Smooth muscle cell (in vitro differentiated cells): ENCODE results near the gene RHEB. TPM values are rescaled to one million over a fixed set of nuclear protein-coding genes. Genes with fewer than 3 reads are reported as not detected.

Experiments used
- DNase-seq: peaks from one replicate; lab custom pipeline; 2025; ENCODE audit not compliant: unreplicated experiment; lab: John Stamatoyannopoulos, UW
- H2AFZ ChIP-seq: fragments of 200-600 bp; sonication (generic); 2 replicates; pipeline ENCODE4 v1.6.0; 2016; ENCODE audit warnings: antibody characterized with exemption, low read depth, mild to moderate bottlenecking
- H3F3A ChIP-seq: fragments of 200-600 bp; sonication (generic); 2 replicates; pipeline ENCODE4 v1.6.0; 2017; ENCODE audit warnings: antibody characterized with exemption, low read depth
- H3K27ac ChIP-seq: fragments of 200-600 bp; sonication (generic); 2 replicates; pipeline ENCODE4 v1.5.1; 2016; ENCODE audit warnings: low read depth, mild to moderate bottlenecking
- H3K27me3 ChIP-seq: fragments of 200-600 bp; sonication (generic); 2 replicates; pipeline ENCODE4 v1.6.1; 2016; ENCODE audit warnings: low read depth, mild to moderate bottlenecking
- H3K36me3 ChIP-seq: fragments of 200-600 bp; sonication (generic); 2 replicates; pipeline ENCODE4 v1.5.1; 2016; ENCODE audit warnings: low read depth
- H3K4me1 ChIP-seq: fragments of 200-600 bp; sonication (generic); 2 replicates; pipeline ENCODE4 v1.5.1; 2016; ENCODE audit warnings: low read depth
- H3K4me2 ChIP-seq: fragments of 200-600 bp; sonication (generic); 2 replicates; pipeline ENCODE4 v1.6.0; 2016; ENCODE audit warnings: mild to moderate bottlenecking
- H3K4me3 ChIP-seq: fragments of 200-600 bp; sonication (generic); 2 replicates; pipeline ENCODE4 v1.5.1; 2016; ENCODE audit warnings: mild to moderate bottlenecking
- H3K79me2 ChIP-seq: fragments of 200-600 bp; sonication (generic); 2 replicates; pipeline ENCODE4 v1.6.0; 2016; ENCODE audit warnings: low read depth, mild to moderate bottlenecking
- H3K9ac ChIP-seq: fragments of 200-600 bp; sonication (generic); 2 replicates; pipeline ENCODE4 v1.6.0; 2016; ENCODE audit warnings: low read depth
- H3K9me3 ChIP-seq: fragments of 200-600 bp; sonication (generic); replicated peaks from 2 replicates; pipeline ENCODE4 v1.5.1; 2016; ENCODE audit warnings: low read depth
- H4K20me1 ChIP-seq: fragments of 200-600 bp; sonication (generic); 2 replicates; pipeline ENCODE4 v1.6.0; 2016; ENCODE audit warnings: low read depth
- WGBS: methylation state at CpG from one replicate; pipeline ENCODE4 v1.1.7; 2016; ENCODE audit warnings: low lambda C conversion rate; 5-methylcytosine and 5-hydroxymethylcytosine counted together
- polyA plus RNA-seq: library from polyadenylated mRNA; unstranded; fragments of >200 nt; fragmentation: Nextera tagmentation; extraction: Ambion mirVana; gene quantifications from 2 replicates; pipeline ENCODE4 v1.2.1, GENCODE V29; 2016
- total RNA-seq: library from RNA; depleted of rRNA; stranded (reverse); fragments of >200 nt; gene quantifications from 2 replicates; pipeline ENCODE4 v1.2.3, GENCODE V29; 2014
- TF ChIP-seq, protein P1 (sequence below): fragments of 200-600 bp; sonication (generic); IDR thresholded peaks from 2 replicates; pipeline ENCODE4 v1.5.1; 2017; ENCODE audit warnings: borderline replicate concordance, mild to moderate bottlenecking, antibody characterized with exemption; ENCODE audit not compliant: insufficient read depth, poor library complexity, severe bottlenecking

The RHEB gene
- total and polyA plus RNA-seq, 2 experiments from 2014 or later, result 115 to 151 TPM

DNA sequence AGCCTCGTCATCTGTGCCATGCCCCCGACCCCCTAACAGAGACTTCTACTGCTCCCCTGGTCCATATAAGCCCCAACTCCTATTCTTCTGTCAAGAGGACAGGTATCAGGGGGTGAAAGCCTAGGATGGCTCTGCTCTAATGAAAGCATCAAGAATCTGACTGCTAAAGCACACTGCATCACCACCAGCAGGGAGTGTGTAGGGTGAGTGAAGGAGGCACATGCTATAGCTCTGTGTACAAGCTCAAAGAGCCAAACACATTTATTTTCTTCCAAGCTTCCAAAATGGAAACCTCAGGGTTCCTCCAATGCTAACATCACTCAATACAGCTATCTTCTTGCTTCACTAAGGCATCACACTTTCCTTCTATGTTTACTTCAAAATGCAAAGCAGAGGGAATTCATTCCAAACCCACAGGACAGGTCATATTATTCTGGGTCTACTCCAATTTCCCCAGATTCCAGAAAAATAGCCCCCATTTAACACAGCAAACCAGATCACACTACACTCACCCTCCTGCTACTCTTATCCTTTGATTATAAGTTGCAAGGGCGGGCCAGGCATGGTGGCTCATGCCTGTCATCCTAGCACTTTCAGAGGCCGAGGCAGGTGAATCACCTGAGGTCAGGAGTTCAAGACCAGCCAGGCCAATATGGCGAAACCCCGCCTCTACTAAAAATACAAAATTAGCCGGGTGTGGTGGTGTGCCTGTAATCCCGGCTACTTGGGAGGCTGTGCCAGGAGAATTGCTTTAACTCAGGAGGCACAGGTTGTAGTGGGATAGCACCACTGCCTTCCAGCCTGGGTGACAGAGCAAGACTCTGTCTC lies 36.6 kb downstream of the RHEB start:
- Histone ChIP-seq H3K9me3 (no peaks in the 10 kb centered on the region), H4K20me1 (peaks cover 45% of the 10 kb centered on the region), H3K4me1 (peaks cover 4% of the 10 kb centered on the region), H3K27me3 (no peaks in the 10 kb centered on the region), H3K9ac (no peak overlapping the region), H3K4me2 (no peak overlapping the region), H3K27ac (no peak overlapping the region), H3K4me3 (no peak overlapping the region), H2AFZ (no peak overlapping the region), H3K79me2 (peaks cover 39% of the 10 kb centered on the region), H3F3A (peaks cover 6% of the 10 kb centered on the region), H3K36me3 (peaks cover 12% of the 10 kb centered on the region)
- 97% methylated on average over 8 of the region's 8 CpGs for WGBS
- TF ChIP-seq, protein P1, sequence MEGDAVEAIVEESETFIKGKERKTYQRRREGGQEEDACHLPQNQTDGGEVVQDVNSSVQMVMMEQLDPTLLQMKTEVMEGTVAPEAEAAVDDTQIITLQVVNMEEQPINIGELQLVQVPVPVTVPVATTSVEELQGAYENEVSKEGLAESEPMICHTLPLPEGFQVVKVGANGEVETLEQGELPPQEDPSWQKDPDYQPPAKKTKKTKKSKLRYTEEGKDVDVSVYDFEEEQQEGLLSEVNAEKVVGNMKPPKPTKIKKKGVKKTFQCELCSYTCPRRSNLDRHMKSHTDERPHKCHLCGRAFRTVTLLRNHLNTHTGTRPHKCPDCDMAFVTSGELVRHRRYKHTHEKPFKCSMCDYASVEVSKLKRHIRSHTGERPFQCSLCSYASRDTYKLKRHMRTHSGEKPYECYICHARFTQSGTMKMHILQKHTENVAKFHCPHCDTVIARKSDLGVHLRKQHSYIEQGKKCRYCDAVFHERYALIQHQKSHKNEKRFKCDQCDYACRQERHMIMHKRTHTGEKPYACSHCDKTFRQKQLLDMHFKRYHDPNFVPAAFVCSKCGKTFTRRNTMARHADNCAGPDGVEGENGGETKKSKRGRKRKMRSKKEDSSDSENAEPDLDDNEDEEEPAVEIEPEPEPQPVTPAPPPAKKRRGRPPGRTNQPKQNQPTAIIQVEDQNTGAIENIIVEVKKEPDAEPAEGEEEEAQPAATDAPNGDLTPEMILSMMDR, result no peak
- no peak for DNase-seq

- Histone ChIP-seq H3K36me3 (peaks cover 16% of the 10 kb centered on the region), H3K4me2 (no peak overlapping the region), H3K4me1 (peaks cover 4% of the 10 kb centered on the region), H3K9ac (no peak overlapping the region), H3K79me2 (peaks cover 50% of the 10 kb centered on the region), H3K4me3 (no peak overlapping the region), H3K27ac (no peak overlapping the region), H4K20me1 (peaks cover 55% of the 10 kb centered on the region), H3K9me3 (no peaks in the 10 kb centered on the region), H3F3A (peaks cover 6% of the 10 kb centered on the region), H3K27me3 (no peaks in the 10 kb centered on the region), H2AFZ (no peak overlapping the region)
- TF ChIP-seq, protein P1, result no peak
- 96% methylated on average over 4 of the region's 4 CpGs for WGBS
- no peak for DNase-seq
Measured at GRCh38 chr7:151481650-151482505, 37.8 kb downstream of the RHEB start.

- Histone ChIP-seq H3K4me1 (no peaks in the 10 kb centered on the region), H3K9me3 (no peaks in the 10 kb centered on the region), H4K20me1 (peaks cover 52% of the 10 kb centered on the region), H3K9ac (no peak overlapping the region), H3K79me2 (peaks cover 56% of the 10 kb centered on the region), H3F3A (no peaks in the 10 kb centered on the region), H3K36me3 (peaks cover 16% of the 10 kb centered on the region), H3K4me2 (no peak overlapping the region), H3K4me3 (no peak overlapping the region), H2AFZ (no peak overlapping the region), H3K27ac (no peak overlapping the region), H3K27me3 (no peaks in the 10 kb centered on the region)
- WGBS, result 97% methylated on average over 7 of the region's 7 CpGs
- no peak for DNase-seq
- TF ChIP-seq, protein P1, result no peak
Measured at GRCh38 chr7:151477867-151478266, 41.8 kb downstream of the RHEB start.
